ENCODE data around the gene ETV5. TPM values are rescaled to one million over a fixed set of nuclear protein-coding genes. Genes with fewer than 3 reads are reported as not detected.

The ETV5 gene
- total and polyA plus RNA-seq, 4 donors, result 3.3 to 14.9 (median 5.5) TPM

DNA sequence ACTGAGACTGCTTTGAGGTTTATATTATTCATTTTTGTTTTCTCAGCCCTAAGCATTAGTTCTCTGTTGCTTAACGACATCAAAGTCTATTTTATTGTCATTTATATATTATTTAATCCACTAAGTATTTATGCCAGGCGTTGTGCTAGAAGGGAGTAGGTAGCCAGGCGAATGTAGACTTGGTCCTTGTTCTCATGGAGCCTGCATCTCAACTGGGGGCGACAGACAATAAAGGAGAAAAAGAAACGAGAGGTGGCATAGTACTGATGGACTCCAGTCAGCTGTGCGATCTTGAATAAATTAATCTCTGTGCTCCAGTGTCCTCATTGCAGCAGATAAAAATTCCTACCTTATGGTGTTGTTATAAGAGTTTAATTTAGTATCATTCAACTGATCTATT lies 49.7 kb downstream of the ETV5 start (continued):
- TF ChIP-seq, protein P1, sequence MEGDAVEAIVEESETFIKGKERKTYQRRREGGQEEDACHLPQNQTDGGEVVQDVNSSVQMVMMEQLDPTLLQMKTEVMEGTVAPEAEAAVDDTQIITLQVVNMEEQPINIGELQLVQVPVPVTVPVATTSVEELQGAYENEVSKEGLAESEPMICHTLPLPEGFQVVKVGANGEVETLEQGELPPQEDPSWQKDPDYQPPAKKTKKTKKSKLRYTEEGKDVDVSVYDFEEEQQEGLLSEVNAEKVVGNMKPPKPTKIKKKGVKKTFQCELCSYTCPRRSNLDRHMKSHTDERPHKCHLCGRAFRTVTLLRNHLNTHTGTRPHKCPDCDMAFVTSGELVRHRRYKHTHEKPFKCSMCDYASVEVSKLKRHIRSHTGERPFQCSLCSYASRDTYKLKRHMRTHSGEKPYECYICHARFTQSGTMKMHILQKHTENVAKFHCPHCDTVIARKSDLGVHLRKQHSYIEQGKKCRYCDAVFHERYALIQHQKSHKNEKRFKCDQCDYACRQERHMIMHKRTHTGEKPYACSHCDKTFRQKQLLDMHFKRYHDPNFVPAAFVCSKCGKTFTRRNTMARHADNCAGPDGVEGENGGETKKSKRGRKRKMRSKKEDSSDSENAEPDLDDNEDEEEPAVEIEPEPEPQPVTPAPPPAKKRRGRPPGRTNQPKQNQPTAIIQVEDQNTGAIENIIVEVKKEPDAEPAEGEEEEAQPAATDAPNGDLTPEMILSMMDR (IDR thresholded peaks at IDR 0.05; ENCODE audit: low read depth, low read length, missing input control), result no peak

- no peak overlapping the region for H3K27ac ChIP-seq (ENCODE audit: low read depth in 1 of 2, low read length in 2 of 2)
- no peaks in the 10 kb centered on the region for H3K4me1 ChIP-seq (ENCODE audit: control insufficient read depth in 4 of 4, insufficient read depth in 4 of 4, low read length in 3 of 4)
- H3K9me3 ChIP-seq (ENCODE audit: control insufficient read depth in 4 of 4, low read length in 3 of 4), result no peaks in the 10 kb centered on the region
- no peak for DNase-seq (ENCODE audit: low spot score)
- WGBS, result 97% methylated on average over 6 of the region's 6 CpGs
- no peak overlapping the region for H3K4me3 ChIP-seq (ENCODE audit: low read depth in 1 of 3, low read length in 3 of 3)
- H3K27me3 ChIP-seq (ENCODE audit: control insufficient read depth in 4 of 4, insufficient read depth in 4 of 4, low read length in 3 of 4), result no peaks in the 10 kb centered on the region
- no peak overlapping the region for H3K9ac ChIP-seq (ENCODE audit: low read depth in 1 of 2, low read length in 2 of 2)
- peaks cover 0 to 8% (median 2%) of the 10 kb centered on the region in 4 donors for H3K36me3 ChIP-seq (ENCODE audit: control insufficient read depth in 4 of 4, insufficient read depth in 3 of 4, low read depth in 1 of 4, low read length in 3 of 4)
- no peak for TF ChIP-seq SP1 (IDR thresholded peaks at IDR 0.05)
- no peak for TF ChIP-seq FOXA1 (IDR thresholded peaks at IDR 0.05)
- TF ChIP-seq ATF3 (IDR thresholded peaks at IDR 0.05), result no peak
- TF ChIP-seq MAX (IDR thresholded peaks at IDR 0.05), result no peak
- no peak for TF ChIP-seq HNF4A (conservative IDR thresholded peaks at IDR 0.05)
- TF ChIP-seq, protein P2, sequence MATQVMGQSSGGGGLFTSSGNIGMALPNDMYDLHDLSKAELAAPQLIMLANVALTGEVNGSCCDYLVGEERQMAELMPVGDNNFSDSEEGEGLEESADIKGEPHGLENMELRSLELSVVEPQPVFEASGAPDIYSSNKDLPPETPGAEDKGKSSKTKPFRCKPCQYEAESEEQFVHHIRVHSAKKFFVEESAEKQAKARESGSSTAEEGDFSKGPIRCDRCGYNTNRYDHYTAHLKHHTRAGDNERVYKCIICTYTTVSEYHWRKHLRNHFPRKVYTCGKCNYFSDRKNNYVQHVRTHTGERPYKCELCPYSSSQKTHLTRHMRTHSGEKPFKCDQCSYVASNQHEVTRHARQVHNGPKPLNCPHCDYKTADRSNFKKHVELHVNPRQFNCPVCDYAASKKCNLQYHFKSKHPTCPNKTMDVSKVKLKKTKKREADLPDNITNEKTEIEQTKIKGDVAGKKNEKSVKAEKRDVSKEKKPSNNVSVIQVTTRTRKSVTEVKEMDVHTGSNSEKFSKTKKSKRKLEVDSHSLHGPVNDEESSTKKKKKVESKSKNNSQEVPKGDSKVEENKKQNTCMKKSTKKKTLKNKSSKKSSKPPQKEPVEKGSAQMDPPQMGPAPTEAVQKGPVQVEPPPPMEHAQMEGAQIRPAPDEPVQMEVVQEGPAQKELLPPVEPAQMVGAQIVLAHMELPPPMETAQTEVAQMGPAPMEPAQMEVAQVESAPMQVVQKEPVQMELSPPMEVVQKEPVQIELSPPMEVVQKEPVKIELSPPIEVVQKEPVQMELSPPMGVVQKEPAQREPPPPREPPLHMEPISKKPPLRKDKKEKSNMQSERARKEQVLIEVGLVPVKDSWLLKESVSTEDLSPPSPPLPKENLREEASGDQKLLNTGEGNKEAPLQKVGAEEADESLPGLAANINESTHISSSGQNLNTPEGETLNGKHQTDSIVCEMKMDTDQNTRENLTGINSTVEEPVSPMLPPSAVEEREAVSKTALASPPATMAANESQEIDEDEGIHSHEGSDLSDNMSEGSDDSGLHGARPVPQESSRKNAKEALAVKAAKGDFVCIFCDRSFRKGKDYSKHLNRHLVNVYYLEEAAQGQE (IDR thresholded peaks at IDR 0.05), result no peak
- TF ChIP-seq NR2F2 (IDR thresholded peaks at IDR 0.05), result no peak
- TF ChIP-seq YY1 (IDR thresholded peaks at IDR 0.05), result no peak
- TF ChIP-seq, protein P3, sequence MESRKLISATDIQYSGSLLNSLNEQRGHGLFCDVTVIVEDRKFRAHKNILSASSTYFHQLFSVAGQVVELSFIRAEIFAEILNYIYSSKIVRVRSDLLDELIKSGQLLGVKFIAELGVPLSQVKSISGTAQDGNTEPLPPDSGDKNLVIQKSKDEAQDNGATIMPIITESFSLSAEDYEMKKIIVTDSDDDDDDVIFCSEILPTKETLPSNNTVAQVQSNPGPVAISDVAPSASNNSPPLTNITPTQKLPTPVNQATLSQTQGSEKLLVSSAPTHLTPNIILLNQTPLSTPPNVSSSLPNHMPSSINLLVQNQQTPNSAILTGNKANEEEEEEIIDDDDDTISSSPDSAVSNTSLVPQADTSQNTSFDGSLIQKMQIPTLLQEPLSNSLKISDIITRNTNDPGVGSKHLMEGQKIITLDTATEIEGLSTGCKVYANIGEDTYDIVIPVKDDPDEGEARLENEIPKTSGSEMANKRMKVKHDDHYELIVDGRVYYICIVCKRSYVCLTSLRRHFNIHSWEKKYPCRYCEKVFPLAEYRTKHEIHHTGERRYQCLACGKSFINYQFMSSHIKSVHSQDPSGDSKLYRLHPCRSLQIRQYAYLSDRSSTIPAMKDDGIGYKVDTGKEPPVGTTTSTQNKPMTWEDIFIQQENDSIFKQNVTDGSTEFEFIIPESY (IDR thresholded peaks at IDR 0.05), result no peak
These were observed 50.7 kb downstream of the ETV5 start for GRCh38 chr3:186058225-186058624.

GRCh38 chr3:186057594-186057993 lies 51.3 kb downstream of the ETV5 start:
- peaks cover 0 to 8% (median 2%) of the 10 kb centered on the region in 4 donors for H3K36me3 ChIP-seq (ENCODE audit: control insufficient read depth in 4 of 4, insufficient read depth in 3 of 4, low read depth in 1 of 4, low read length in 3 of 4)
- H3K9ac ChIP-seq (ENCODE audit: low read depth in 1 of 2, low read length in 2 of 2), result no peak overlapping the region
- no peak overlapping the region for H3K4me3 ChIP-seq (ENCODE audit: low read depth in 1 of 3, low read length in 3 of 3)
- no peaks in the 10 kb centered on the region for H3K9me3 ChIP-seq (ENCODE audit: control insufficient read depth in 4 of 4, low read length in 3 of 4)
- no peaks in the 10 kb centered on the region for H3K27me3 ChIP-seq (ENCODE audit: control insufficient read depth in 4 of 4, insufficient read depth in 4 of 4, low read length in 3 of 4)
- no peaks in the 10 kb centered on the region for H3K4me1 ChIP-seq (ENCODE audit: control insufficient read depth in 4 of 4, insufficient read depth in 4 of 4, low read length in 3 of 4)
- whole genome bisulfite sequencing, result 88% methylated on average over 4 of the region's 4 CpGs
- H3K27ac ChIP-seq (ENCODE audit: low read depth in 1 of 2, low read length in 2 of 2), result no peak overlapping the region
- no peak for DNase-seq (ENCODE audit: low spot score)
- TF ChIP-seq ATF3 (IDR thresholded peaks at IDR 0.05) (no peak), TAF1 (conservative IDR thresholded peaks at IDR 0.05) (no peak), FOXA1 (IDR thresholded peaks at IDR 0.05) (no peak), HNF4A (conservative IDR thresholded peaks at IDR 0.05) (no peak), SP1 (IDR thresholded peaks at IDR 0.05) (no peak), YY1 (IDR thresholded peaks at IDR 0.05) (no peak), NR2F2 (IDR thresholded peaks at IDR 0.05) (no peak), HNF4G (IDR thresholded peaks at IDR 0.05) (no peak), JUND (IDR thresholded peaks at IDR 0.05) (no peak), RAD21 (IDR thresholded peaks at IDR 0.05) (no peak), MAX (IDR thresholded peaks at IDR 0.05) (no peak), GABPA (IDR thresholded peaks at IDR 0.05 in 1 of 2, conservative IDR thresholded peaks at IDR 0.05 in 1 of 2) (no peak)
- TF ChIP-seq, protein P1 (IDR thresholded peaks at IDR 0.05; ENCODE audit: low read depth, low read length, missing input control), result no peak
